Head of caudate nucleus (tissue), 42 donors: ENCODE data around the gene SMC5.

Source experiments
- DNase-seq, 42 donors: peaks; one replicate each; pipeline versions ENCODE4 v3.0.0 to v3.0.0-alpha.2; 2020 to 2021; ENCODE audit warnings: mixed read lengths in 7 of 42
- intact Hi-C: fragments of 100-400 bp; cut with DNase I; formaldehyde crosslinking; loops from one replicate; pipeline ENCODE4 v1.15.0; 2022

The SMC5 gene

GRCh38 chr9:70340572-70340971 is 81.8 kb downstream of the SMC5 start:
- DNase-seq, result no peak
- intact Hi-C loops, result no loop called here

GRCh38 chr9:70347046-70347445 is 88.3 kb downstream of the SMC5 start:
- peak in 31 of 42 donors; percentile 11 to 84 (median 49) for DNase-seq

DNA sequence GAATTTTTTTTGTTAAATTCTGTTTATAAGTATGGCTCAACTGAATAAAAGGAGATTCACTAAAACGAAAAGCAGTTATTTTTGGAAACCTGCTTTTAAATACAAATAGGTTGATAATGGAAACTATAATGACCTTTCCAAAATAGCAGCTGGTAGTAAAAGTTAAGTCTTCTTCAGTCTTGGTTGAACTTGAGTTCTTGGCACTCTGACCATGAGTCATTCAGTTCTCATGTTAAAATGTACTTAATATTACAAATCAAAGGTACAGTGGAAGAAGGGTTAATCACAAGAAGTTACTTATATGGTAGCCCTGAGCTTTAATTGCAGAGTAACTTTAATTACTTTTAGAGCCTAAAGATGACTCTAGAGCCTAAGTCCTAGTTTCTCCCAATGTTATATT is 93.6 kb downstream of the SMC5 start:
- DNase-seq, result no peak
- intact Hi-C loops, result loop anchor here (5.0 kb wide), 1 partner anchor 135 kb away; no protein-coding TSS in a partner anchor

More at GRCh38 chr9:70347046-70347445, 88.3 kb downstream of the SMC5 start:
- intact Hi-C loops, result loop anchor here (5.0 kb wide), 1 partner anchor 65 kb away; the partner anchor contains the start of gene KLF9

- DNase-seq, result no peak
Measured at GRCh38 chr9:70352802-70353201, 94.0 kb downstream of the SMC5 start.

GRCh38 chr9:70355801-70356200 is 97.0 kb downstream of the SMC5 start:
- no peak for DNase-seq
- intact Hi-C loops, result no loop called here

More at GRCh38 chr9:70352802-70353201, 94.0 kb downstream of the SMC5 start:
- intact Hi-C loops, result loop anchor here (5.0 kb wide), 1 partner anchor 134 kb away; no protein-coding TSS in a partner anchor

- intact Hi-C loops, result no loop called here
- no peak for DNase-seq
Measured at GRCh38 chr9:70362952-70363351, 104.2 kb downstream of the SMC5 start.

- DNase-seq, result no peak
- intact Hi-C loops, result no loop called here
Measured at GRCh38 chr9:70363760-70364159, 105.0 kb downstream of the SMC5 start.

DNA sequence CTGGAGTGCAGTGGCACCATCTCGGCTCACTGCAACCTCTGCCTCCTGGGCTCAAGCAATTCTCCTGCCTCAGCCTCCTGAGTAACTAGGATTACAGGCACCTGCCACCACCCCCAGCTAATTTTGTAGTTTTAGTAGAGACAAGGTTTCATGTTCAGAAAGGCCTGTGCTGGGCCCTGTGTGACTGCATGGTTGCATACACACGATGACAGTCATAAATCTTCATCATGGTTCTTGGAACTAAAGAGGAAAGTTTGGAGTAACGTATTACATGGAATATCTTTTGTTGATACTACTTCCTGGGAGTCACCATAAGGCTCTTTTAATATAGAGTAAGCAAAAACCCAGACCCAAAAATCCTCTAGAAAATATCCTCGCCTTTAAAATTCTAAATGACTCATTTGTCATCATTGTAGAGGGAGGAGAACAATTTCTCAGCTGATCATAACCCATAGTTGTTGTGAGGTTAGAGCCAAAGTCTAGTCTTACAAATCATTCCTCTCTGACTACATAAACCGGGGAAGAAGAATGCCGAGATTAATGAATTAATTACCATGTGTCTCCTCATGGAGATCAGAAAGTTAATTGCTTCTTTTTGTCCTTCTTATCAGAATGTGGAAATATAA is 108.6 kb downstream of the SMC5 start:
- intact Hi-C loops, result no loop called here
- no peak for DNase-seq

- no peak for DNase-seq
- intact Hi-C loops, result no loop called here
Measured at GRCh38 chr9:70374962-70375618, 116.3 kb downstream of the SMC5 start.

GRCh38 chr9:70382046-70382708 is 123.4 kb downstream of the SMC5 start:
- no peak for DNase-seq
- intact Hi-C loops, result no loop called here

DNA sequence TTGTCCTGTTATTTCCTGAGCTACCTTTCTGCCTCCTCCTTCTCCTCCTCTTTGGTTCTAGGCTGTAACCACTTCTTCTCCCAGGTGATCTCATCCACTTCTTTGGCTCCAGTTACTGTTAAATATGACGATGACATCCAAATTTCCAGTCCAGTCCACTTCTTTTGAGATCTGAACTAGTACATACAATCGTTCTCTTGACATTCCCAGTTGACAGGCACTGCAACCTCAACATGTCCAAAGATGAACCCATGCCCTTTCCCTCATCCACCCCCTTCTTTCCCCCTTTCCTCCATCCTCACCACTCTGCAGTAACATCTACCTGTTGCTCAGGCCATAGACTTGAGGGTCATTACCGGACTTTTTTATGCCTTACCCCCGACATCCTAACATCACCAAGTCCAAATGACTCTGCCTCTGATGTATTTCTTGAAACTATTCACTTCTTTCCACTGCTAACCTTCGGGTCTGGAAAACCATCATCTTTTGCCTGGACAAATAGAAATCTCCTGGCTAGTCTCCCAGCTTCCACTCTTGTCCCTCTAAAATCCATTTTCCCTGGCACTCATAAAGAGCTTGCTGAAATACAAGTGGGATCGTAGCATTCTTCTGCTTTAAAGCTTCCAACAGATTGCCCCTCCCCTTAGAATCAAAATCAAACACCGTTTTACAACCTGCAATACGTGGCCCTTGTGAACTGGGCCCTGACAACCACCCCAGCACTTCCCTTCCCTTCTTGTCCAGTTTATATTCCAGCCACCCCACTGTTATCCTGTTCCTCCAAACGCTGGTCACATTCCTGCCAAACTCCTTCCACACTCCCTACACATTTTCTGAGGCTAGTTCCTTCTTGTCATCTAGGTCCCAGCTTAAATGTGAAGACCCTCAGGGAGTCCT is 124.2 kb downstream of the SMC5 start:
- DNase-seq, result no peak
- intact Hi-C loops, result no loop called here

DNA sequence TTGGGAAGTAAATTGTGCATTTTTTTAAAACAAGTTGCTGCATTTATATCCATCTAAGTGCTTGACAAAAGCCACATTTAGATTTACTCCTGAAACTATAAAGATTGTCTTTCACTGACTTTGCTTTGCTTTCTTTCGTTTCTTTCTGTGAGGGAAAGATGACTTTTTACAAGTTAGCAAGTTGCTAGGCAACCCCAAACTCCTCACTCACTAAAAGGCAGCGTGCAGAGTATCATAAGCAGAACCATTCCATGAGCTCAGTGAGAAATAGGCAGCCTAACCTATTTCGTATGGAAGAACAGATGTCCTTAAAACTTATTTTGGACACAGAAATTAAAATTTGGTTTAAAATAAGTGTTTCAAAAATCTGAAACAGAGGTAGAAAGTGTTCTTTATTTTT is 126.6 kb downstream of the SMC5 start:
- DNase-seq, result peak in 5 of 42 donors; percentile 35 to 64 (median 49)
- intact Hi-C loops, result no loop called here

DNA sequence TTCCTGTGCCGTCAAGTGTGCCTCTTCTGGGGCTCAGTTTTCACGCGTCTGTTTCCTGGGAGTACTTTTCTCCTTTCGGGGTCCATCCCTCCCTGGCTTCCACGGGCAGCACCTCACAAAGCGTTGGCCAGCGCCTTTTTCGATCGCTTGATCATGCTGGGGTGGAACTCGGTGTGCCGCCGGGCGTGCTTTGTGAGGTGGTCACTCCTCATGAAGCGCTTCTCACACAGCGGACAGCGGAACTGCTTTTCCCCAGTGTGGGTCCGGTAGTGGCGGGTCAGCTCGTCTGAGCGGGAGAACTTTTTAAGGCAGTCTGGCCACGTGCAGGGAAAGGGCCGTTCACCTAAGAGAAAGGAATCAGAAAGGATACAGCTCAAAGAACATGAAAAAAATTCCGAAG is 128.9 kb downstream of the SMC5 start:
- intact Hi-C loops, result no loop called here

DNA sequence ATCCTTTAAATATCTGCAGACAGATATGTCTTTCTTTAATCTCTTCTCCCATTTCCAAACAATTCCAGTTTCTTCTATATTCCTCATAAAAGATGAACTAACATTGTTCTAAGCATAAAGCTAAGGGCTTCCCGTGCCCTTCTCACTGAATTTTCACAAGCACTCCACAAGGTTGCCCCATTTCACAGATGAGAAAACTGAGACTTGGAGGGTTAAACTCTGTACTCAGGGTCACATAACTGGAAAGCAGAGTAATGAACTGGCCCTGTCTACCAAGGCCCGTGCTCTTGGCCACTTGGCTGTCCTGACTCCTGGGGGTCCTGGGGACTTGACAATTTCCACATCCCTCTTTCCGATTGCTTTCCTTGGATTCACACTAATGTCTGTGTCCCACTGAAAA is 130.4 kb downstream of the SMC5 start:
- intact Hi-C loops, result no loop called here
- no peak for DNase-seq

More for the DNA sequence above, 128.9 kb downstream of the SMC5 start:
- peak in 1 of 42 donors; percentile 40 for DNase-seq

GRCh38 chr9:70389621-70390266 is 131.0 kb downstream of the SMC5 start:
- intact Hi-C loops, result no loop called here
- DNase-seq, result peak in 5 of 42 donors; percentile 20 to 58 (median 33)

GRCh38 chr9:70390933-70391341 is 132.2 kb downstream of the SMC5 start:
- DNase-seq, result peak in 1 of 42 donors; percentile 39
- intact Hi-C loops, result no loop called here

GRCh38 chr9:70392189-70392588 is 133.4 kb downstream of the SMC5 start:
- DNase-seq, result peak in 2 of 42 donors; percentile 45 to 60
- intact Hi-C loops, result no loop called here

GRCh38 chr9:70392850-70393249 is 134.1 kb downstream of the SMC5 start:
- DNase-seq, result peak in 2 of 42 donors; percentile 48 to 51
- intact Hi-C loops, result no loop called here

GRCh38 chr9:70395652-70396051 is 136.9 kb downstream of the SMC5 start:
- intact Hi-C loops, result no loop called here
- peak in 2 of 42 donors; percentile 43 to 52 for DNase-seq
